Measurements from ENCODE around the gene EFCAB6.

EFCAB6 gene

DNA sequence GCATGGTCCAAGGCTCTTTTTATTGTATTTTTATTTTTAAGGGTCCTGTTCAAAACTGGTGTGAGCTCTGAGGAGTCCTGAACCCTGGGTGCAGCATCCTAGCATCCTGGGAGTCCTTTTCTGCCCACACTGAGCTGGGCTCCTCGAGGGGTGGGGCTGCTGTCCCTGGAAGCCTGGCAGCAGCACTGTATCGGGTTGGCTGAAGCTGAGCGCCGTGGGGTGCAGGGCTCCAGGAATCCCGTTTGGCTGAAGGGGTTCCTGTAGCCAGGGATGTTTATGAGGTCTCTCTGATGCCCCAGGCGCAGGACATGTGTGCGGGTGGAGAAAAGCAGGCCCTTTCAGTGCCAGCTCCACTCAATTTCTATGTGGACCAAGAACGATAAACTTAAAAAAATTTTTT is 304.9 kb downstream of the EFCAB6 start:
- TF ChIP-seq, protein P1, sequence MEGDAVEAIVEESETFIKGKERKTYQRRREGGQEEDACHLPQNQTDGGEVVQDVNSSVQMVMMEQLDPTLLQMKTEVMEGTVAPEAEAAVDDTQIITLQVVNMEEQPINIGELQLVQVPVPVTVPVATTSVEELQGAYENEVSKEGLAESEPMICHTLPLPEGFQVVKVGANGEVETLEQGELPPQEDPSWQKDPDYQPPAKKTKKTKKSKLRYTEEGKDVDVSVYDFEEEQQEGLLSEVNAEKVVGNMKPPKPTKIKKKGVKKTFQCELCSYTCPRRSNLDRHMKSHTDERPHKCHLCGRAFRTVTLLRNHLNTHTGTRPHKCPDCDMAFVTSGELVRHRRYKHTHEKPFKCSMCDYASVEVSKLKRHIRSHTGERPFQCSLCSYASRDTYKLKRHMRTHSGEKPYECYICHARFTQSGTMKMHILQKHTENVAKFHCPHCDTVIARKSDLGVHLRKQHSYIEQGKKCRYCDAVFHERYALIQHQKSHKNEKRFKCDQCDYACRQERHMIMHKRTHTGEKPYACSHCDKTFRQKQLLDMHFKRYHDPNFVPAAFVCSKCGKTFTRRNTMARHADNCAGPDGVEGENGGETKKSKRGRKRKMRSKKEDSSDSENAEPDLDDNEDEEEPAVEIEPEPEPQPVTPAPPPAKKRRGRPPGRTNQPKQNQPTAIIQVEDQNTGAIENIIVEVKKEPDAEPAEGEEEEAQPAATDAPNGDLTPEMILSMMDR (IDR thresholded peaks at IDR 0.05; ENCODE audit: low read depth, low read length, missing control alignments), result no peak
- DNase-seq (ENCODE audit: extremely low read depth, low read depth), result no peak
- H3K4me3 ChIP-seq (replicated peaks; ENCODE audit: low read depth, low read length), result no peak overlapping the region

DNA sequence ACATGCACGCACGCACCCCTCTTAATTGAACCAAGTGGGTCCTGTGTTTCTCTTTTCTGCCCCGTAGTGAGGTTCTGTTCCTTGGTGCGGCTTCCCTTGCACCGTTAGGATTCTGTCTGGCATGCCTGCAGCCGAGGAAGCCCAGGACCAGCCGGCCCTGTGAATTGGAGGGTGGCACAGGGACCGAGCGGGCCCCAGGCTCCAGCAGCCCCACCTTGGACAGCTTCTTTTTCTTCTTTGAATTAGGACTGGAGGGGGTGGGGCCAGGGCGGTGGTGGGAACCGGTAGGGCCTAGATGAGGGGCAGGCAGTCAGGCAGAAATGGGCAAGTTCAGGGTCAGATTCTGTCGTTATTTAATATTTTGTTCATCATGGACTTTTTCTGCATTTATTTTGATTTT is 305.6 kb downstream of the EFCAB6 start:
- no peak for DNase-seq (ENCODE audit: extremely low read depth, low read depth)
- H3K4me3 ChIP-seq (replicated peaks; ENCODE audit: low read depth, low read length), result no peak overlapping the region
- TF ChIP-seq, protein P1 (IDR thresholded peaks at IDR 0.05; ENCODE audit: low read depth, low read length, missing control alignments), result no peak

DNA sequence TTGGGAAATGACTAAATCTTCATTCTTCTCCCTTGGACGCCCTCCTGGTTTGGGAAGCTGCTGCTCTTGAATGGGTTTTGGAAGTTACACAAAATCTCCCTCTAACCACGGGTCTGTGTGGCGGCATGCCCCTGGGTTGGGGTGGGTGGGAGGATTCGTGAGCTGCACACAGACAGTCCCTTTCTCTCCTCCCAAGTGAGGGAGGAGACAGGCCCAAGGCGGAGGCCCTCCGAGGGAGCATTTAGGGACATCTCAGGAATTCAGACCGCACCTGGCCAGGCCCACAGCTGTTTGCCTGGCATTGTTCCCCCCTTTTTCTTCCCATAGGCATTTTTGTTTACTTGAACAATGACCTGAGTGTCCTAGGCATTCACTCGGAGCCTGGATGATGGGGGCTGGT is 306.2 kb downstream of the EFCAB6 start:
- TF ChIP-seq, protein P1 (IDR thresholded peaks at IDR 0.05; ENCODE audit: low read depth, low read length, missing control alignments), result no peak
- no peak overlapping the region for H3K4me3 ChIP-seq (replicated peaks; ENCODE audit: low read depth, low read length)
- no peak for DNase-seq (ENCODE audit: extremely low read depth, low read depth)

DNA sequence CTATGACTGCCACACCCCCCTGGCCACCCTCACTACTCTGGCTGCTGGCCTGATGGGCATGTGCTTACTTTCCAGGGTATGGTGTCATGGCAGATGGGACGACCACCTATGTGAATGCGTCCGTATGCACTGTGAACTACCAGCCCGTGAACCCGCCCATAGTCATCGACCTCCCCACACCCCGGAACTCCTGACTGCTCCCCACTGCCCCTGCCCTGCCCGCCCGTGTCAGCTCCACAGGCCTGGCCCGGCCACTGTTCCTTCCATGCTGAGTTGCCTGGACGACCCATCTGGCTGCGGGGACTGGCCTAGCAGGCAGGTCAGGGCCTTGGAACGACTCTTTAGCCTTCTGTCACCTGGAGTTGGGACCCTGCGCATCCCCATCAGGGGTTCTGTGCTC is 306.7 kb downstream of the EFCAB6 start:
- TF ChIP-seq, protein P1 (IDR thresholded peaks at IDR 0.05; ENCODE audit: low read depth, low read length, missing control alignments), result no peak
- no peak overlapping the region for H3K4me3 ChIP-seq (replicated peaks; ENCODE audit: low read depth, low read length)

GRCh38 chr22:43504666-43505261 is 307.3 kb downstream of the EFCAB6 start:
- H3K4me3 ChIP-seq (replicated peaks; ENCODE audit: low read depth, low read length), result no peak overlapping the region
- TF ChIP-seq, protein P1 (IDR thresholded peaks at IDR 0.05; ENCODE audit: low read depth, low read length, missing control alignments), result no peak
- DNase-seq (ENCODE audit: extremely low read depth, low read depth), result no peak

More for the DNA sequence above, 306.7 kb downstream of the EFCAB6 start:
- no peak for DNase-seq (ENCODE audit: extremely low read depth, low read depth)

GRCh38 chr22:43504068-43504467 is 308.0 kb downstream of the EFCAB6 start:
- H3K4me3 ChIP-seq (replicated peaks; ENCODE audit: low read depth, low read length), result no peak overlapping the region
- TF ChIP-seq, protein P1 (IDR thresholded peaks at IDR 0.05; ENCODE audit: low read depth, low read length, missing control alignments), result no peak
- no peak for DNase-seq (ENCODE audit: extremely low read depth, low read depth)
